GM12864 (cell line): ENCODE measurements around the gene CCDC32.
A peak's percentile ranks its signal among the peaks of the same experiment; 100 is the strongest.
"Not testable (repeated sequence)": the region's sequence is repeated elsewhere in the genome, so short reads cannot be mapped to it uniquely, and the experiment has no call there.

ENCODE experiments used
- DNase-seq: peaks from one replicate; pipeline ENCODE4 v3.0.0-alpha.2; 2011; ENCODE audit warnings: low read depth
- H3K4me3 ChIP-seq: 2 replicates; pipeline ENCODE4 v1.5.1; 2011; ENCODE audit warnings: mild to moderate bottlenecking, low read depth, low read length, control low read depth
- TF ChIP-seq, protein P1 (sequence below): IDR thresholded peaks from 2 replicates; pipeline ENCODE4 v1.5.1; 2011; ENCODE audit warnings: low read depth, mild to moderate bottlenecking, moderate library complexity, low read length, control low read depth, inconsistent platforms; ENCODE audit errors: missing control alignments

CCDC32 gene

DNA sequence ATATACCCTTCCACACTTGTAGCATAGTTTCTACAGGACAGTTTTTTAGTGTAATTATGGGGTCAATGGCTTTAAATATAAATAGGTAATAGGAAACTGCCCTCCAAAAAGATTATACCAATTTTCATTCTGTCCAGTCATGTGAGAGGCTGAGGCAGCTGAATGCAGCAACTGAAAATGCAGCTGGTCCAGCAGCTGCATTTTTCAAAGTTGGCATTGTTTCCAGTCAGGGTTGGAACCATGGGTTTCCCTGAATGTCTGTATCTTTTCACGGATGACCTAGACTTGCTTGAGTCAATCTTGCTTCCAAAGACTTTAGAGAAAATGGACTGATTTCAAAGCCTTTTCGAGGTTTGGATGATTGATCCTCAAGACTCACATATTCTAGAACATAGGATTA is 19.3 kb upstream of the CCDC32 start:
- H3K4me3 ChIP-seq = no peak overlapping the region
- TF ChIP-seq, protein P1, sequence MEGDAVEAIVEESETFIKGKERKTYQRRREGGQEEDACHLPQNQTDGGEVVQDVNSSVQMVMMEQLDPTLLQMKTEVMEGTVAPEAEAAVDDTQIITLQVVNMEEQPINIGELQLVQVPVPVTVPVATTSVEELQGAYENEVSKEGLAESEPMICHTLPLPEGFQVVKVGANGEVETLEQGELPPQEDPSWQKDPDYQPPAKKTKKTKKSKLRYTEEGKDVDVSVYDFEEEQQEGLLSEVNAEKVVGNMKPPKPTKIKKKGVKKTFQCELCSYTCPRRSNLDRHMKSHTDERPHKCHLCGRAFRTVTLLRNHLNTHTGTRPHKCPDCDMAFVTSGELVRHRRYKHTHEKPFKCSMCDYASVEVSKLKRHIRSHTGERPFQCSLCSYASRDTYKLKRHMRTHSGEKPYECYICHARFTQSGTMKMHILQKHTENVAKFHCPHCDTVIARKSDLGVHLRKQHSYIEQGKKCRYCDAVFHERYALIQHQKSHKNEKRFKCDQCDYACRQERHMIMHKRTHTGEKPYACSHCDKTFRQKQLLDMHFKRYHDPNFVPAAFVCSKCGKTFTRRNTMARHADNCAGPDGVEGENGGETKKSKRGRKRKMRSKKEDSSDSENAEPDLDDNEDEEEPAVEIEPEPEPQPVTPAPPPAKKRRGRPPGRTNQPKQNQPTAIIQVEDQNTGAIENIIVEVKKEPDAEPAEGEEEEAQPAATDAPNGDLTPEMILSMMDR = no peak
- no peak for DNase-seq

DNA sequence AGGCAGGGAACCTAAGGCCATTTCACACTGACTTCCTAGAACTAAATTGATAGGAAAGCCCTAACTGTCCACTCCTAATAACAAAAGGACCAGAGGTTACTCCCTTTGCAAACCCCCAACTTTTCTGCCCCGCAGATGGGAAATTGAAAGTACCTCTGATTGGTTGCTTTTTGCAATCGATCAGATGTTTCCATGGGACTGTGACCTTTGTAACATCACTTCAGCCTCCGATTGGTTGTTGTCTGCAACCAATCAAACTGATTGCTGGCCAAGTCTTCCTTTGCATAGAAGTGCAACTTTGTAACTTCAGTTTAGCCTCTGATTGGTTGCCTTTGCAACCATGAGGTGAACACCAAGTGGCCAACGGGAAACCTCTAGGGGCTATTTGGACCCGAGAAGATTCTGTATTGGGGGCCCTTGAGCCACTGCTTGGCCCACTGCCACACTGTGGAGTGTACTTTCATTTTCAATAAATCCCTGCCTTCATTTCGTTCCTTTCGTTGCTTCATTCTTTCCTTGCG is 17.9 kb upstream of the CCDC32 start:
- no peak for DNase-seq
- H3K4me3 ChIP-seq = no peak overlapping the region
- TF ChIP-seq, protein P1 = no peak

DNA sequence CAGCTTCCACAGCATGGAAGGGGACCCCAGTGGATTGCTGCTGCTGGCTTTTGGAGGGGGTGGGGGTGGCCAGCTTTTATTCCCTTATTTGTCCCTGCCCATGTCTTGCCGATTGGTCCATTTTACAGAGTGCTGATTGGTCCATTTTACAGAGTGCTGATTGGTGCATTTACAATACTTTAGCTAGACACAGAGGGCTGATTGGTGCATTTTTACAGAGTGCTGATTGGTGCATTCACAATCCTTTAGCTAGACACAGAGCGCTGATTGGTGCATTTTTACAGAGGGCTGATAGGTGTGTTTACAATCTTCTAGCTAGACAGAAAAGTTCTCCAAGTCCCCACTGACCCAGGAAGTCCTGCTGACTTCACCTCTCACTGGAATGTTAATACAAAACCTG is 17.0 kb upstream of the CCDC32 start:
- DNase-seq, H3K4me3 ChIP-seq: not testable (repeated sequence)

DNA sequence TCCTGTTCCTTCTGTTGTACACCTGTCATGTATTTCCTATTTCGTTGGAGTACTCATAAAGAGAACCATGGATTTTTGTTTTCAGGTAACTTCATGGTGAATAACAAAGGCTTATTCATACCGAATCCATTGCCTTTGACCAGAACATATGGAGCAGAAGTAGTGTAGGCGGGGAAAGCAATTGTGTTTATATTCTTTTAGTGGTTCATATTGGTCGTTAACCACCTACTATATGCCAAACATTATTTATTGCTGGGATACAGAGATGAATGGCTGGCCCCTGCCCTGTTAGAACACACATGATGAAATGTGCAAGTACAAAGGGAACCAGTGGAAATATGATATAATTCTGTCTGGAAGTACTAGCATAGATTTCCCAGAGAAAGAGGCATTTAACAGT is 14.1 kb upstream of the CCDC32 start:
- TF ChIP-seq, protein P1 = no peak
- DNase-seq = no peak
- no peak overlapping the region for H3K4me3 ChIP-seq

DNA sequence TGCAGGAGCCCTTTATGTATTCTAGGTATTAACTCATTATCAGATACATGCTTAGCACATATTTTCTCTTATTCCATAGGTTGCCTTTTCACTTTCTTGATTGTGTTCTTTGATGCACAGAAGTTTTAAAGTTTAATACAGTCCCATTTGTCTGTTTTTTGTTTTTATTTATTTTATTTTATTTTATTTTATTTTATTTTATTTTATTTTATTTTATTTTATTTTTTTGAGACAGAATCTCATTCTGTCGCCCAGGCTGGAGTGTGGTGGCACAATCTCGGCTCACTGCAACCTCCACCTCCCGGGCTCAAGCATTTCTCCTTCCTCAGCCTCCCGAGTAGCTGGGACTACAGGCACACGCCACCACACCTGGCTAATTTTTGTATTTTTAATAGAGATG is 12.1 kb upstream of the CCDC32 start:
- not testable (repeated sequence) for H3K4me3 ChIP-seq, DNase-seq

DNA sequence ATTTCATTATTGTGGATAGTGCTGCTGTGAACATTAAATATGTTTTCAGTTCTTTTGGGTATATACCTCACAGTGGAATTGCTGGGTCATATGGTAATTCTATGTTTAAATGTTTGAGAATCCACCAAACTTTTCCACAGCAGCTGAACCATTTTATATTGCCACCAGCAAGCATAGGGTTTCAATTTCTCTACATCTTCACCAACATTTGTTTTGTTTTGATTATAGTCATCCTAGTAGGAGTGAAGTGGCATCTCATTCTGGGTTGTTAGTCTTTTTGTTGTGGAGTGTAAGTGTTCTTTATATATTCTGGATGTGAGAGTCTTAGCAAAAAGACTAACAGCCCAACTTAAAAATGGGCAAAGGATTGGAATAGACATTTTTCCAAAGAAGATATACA is 10.3 kb upstream of the CCDC32 start:
- TF ChIP-seq, protein P1 = no peak
- no peak for DNase-seq
- no peak overlapping the region for H3K4me3 ChIP-seq

DNA sequence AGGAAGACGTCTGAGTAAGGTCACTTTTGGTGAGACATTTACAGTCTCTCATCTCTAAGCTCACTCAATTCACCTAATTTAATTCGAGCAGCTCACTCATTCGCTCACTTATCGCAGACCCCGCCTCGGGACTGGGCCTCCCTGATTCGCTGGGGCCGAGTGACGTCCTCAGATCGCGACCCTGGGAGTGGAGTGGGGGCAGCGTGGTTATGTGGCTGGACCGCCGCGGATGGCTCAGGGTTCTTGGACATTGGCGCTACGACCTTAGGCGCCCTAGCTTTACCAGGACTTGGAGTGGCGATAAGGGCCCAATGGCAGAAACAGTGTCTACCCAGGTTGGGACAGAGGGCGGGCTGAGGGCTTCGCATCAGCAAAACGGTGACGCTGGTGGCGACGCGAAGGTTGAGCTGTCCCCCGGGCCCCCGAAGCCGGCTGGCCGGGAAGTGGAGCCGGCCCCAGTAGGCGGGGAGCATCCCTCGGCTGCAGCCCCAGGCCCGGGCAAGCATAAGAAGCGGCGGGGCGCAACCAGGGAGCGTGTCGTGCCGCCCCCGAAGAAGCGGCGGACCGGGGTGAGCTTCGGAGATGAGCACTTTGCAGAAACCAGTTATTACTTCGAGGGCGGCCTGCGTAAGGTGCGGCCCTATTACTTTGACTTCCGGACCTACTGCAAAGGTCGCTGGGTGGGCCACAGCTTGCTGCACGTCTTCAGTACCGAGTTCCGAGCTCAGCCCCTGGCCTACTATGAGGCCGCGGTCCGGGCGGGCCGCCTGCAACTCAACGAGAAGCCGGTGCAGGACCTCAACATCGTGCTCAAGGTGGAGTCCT is 4.5 kb upstream of the CCDC32 start, which contains the start of gene RPUSD2:
Gene RPUSD2, plus strand, starts transcription at position 171 of the 825 bp plus-strand sequence. Its CDS starts 39 bp downstream, at position 210.
- peak; percentile 72 for DNase-seq
- peak within 1 kb of the TSS; percentile 97 for H3K4me3 ChIP-seq
- TF ChIP-seq, protein P1 = no peak

DNA sequence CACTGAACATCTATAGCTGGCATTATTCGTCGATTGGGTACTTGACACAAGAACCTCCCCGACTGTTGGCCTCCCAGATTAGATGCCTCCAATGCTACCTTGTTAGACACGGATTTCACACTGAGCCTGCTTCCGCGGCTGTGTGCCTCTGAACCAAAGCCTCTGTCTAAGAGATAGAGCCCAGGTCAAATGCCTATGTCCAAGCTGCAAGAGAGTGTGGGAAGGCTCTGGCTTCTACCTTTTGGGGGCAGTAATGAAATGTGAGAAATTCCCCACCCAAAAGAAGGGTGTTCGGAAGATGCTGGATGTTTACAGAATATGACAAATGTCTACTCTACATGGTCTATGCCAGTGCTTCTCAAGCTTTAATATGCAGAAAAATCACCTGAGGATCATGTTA is 2.3 kb upstream of the CCDC32 start:
- DNase-seq = no peak
- TF ChIP-seq, protein P1 = peak; percentile 54
- no peak overlapping the region for H3K4me3 ChIP-seq
